Epithelial cell of esophagus (primary cell): Measurements from ENCODE around the gene NAT16.

Experiments
- DNase-seq: peaks from one replicate; pipeline ENCODE4 v3.0.0; 2010; ENCODE audit warnings: low read depth
- H3K4me3 ChIP-seq: 2 replicates; pipeline ENCODE4 v1.5.1; 2011; ENCODE audit warnings: mild to moderate bottlenecking, low read length, control low read depth
- TF ChIP-seq, protein P1 (sequence below): IDR thresholded peaks from 2 replicates; pipeline ENCODE4 v1.5.1; 2011; ENCODE audit warnings: low read depth, mild to moderate bottlenecking, low read length, control low read depth, inconsistent platforms; ENCODE audit not compliant: insufficient read depth; ENCODE audit errors: missing control alignments

The NAT16 gene

DNA sequence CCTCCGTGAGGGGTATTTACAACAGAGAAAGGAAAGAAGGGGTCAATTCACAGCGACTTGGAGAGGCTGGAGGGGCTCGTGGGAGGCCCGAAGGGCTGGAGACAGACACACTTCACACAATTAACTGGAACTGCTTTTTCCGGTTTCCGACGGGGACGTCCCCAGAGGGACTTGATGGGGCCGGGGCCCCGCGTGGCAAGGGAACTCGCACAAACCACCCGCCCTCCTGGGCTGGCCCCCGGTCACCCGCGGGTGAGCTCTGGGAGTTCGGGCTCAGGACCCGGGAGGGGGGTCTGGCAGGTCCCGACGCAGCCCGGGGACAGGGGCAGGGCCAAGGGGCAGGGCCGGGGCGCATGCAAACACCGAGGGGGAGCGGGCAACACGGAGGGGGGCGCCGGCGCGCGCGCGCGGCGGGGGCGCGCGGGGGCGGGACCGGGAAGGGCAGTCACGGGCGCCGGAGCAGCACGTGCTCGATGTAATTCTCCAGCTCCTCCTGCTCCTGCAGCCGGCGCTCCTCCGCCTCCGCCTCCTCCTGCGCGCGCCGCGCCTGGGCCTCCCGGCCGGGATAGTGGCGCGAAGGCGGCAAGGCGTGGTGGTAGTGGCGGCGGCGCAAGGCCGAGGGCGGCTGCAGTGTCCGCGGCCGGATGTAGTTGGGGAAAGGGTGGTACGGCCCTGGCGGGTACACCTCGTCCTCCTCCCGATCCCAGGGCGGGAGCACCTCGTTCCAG, 17.4 kb downstream of the NAT16 start:
- H3K4me3 ChIP-seq = peak overlapping the region; percentile 14
- TF ChIP-seq, protein P1, sequence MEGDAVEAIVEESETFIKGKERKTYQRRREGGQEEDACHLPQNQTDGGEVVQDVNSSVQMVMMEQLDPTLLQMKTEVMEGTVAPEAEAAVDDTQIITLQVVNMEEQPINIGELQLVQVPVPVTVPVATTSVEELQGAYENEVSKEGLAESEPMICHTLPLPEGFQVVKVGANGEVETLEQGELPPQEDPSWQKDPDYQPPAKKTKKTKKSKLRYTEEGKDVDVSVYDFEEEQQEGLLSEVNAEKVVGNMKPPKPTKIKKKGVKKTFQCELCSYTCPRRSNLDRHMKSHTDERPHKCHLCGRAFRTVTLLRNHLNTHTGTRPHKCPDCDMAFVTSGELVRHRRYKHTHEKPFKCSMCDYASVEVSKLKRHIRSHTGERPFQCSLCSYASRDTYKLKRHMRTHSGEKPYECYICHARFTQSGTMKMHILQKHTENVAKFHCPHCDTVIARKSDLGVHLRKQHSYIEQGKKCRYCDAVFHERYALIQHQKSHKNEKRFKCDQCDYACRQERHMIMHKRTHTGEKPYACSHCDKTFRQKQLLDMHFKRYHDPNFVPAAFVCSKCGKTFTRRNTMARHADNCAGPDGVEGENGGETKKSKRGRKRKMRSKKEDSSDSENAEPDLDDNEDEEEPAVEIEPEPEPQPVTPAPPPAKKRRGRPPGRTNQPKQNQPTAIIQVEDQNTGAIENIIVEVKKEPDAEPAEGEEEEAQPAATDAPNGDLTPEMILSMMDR = no peak
- peak; percentile 69 for DNase-seq

DNA sequence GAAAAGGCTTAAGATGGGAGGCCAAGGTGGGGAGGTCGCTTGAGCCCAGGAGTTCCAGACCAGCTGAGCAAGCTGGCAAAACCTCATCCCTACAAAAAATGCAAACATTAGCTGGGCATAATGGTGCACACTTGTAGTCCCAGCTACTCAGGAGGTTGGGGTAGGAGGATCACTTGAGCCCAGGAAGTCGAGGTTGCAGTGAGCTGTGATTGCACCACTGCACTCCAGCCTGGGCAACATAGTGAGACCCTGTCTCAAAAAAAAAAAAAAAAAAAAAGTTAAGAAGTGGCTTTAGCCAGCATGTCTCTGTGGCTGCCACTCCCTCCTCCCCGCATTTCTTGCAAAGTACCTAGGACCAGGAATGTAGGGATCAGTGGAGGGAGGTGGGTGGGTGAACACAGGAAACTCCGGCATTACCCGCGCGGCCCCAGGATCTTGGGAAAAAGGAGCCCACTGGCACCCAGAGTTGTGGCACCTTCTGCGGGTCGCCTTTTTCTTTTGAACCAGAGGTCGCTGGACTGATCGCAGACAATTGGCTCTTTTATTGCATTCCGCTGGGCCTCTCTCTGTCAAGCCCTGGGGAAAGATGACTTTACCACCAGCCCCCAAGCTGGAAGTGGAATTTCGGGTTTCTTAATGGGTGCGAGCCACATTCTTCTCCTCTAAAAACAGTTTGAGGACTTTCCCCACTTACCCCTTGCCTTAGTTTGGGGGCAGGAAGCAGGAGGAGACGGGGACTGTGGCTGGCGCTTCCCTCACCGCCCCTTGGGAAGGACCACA, 18.2 kb downstream of the NAT16 start:
- DNase-seq = no peak
- TF ChIP-seq, protein P1 = no peak
- no peak overlapping the region for H3K4me3 ChIP-seq

DNA sequence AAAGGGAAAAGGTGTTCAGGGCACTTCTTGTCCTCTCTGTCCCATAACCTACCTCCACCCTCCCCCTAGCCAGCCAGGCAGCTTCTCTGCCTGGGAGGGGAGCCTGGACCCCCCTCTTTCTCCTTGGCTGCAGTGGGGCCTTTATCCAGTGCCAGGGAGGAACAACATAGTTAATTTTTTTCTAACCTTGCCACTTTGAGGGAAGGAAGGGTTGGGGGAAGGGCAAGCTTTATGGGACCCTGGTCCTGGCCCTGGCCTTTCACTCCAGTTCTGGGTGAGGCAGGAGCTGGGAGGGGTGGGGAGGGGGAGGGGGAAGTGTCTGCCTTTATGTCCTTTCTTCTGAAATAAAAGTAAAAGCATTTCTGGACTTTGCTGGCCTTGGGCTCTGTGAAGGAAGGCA, 19.2 kb downstream of the NAT16 start:
- no peak overlapping the region for H3K4me3 ChIP-seq
- TF ChIP-seq, protein P1 = no peak
- DNase-seq = no peak

DNA sequence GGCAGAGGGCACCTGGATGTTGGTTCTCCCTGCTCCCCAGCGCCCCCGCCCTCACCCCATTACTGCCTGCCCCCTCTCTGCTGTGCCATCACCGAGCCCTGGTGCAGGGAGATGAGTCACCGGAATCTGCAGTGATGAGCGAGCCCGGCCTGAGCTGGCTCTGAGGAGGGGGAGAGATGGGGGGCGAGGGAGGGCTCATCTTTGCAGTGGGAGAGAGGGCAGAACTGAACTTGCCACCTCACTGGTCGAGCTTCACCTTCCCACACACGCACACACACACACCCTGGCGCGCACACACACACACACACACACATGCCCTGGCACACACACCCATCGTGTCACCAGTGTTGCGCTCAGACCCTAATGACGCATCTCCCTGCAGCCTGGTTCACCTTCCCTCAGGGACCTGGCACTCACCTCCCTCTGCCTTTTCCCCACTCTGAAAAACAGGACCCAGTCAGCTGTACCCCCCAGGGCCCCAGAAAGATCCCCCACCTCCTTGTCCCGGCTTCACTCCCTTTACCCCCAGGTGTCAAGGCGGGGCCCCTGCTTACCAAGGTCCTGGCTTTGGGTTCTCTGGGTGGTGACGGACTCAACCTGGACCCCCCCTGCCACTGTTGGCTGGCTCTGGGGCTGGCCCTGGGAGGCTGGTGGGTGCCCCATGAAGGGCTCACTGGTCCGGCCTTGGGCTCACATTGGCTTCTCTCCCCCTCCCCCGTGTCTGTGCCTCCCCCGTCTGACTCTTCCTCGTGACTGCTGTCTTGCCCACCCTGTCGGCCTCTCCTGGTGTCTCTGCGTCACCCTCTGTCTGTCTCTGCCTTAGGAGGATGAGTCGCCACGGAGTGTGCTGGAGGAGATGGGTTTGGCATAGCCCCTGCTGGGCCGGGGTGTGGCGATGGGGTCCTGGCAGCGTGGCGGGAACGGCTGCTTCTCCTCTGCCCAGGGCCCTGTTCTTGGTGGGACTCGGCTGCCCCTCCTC, 20.1 kb downstream of the NAT16 start:
- TF ChIP-seq, protein P1 = no peak
- H3K4me3 ChIP-seq = no peak overlapping the region
- DNase-seq = peak; percentile 64

DNA sequence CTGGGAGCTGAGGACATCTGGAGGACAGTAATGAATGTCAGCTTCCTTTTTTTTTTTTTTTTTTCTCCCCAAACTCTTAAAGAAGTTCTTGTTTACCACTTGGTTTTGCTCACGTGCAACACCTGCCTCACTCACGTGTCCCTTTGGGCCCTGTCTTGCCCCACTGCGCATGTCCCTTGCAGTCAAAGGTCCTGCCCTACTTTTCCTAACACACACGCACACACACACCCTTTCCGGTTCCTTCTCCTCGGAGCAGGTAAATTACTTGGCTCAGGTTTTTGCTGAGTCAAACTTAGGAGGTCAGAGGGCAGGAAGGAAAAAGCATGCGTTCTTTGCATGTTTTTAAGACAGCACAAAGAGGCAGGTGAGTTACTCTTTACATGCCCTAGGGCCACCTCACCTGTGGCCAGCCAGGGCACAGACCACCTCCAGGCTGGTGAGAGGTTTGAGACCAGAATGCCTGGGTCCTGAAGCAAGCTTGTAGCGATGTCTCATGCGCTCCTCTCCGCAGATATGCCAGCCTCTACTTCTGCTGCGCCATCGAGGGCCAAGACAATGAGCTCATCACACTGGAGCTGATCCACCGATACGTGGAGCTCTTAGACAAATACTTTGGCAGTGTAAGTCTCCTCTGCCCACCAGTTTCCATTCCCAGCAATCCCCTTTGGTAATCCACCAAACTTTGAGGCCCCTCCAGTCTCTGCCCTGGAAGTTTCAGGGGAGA, 23.1 kb downstream of the NAT16 start:
- peak; percentile 74 for DNase-seq
- H3K4me3 ChIP-seq = no peak overlapping the region
- TF ChIP-seq, protein P1 = no peak

- DNase-seq = no peak
- TF ChIP-seq, protein P1 = no peak
These were observed 23.8 kb downstream of the NAT16 start for GRCh38 chr7:101156277-101156676.

More at GRCh38 chr7:101156277-101156676, 23.8 kb downstream of the NAT16 start:
- H3K4me3 ChIP-seq = no peak overlapping the region
